SIG-M5 treated with dmso at 0.1 percent for 504 hours (cell line): ENCODE results near the gene FTHL17.

Experiments
- DNase-seq: peaks from one replicate; lab custom pipeline; 2025; ENCODE audit not compliant: unreplicated experiment; lab: John Stamatoyannopoulos, UW

FTHL17 gene

GRCh38 chrX:31071725-31072124, at the start of gene FTHL17:
TSS of gene FTHL17 (minus strand) at chrX:31072041. CDS start at chrX:31071953, 88 bp downstream.
- no peak for DNase-seq

GRCh38 chrX:31117266-31117665, 45.4 kb upstream of the FTHL17 start:
- DNase-seq, result no peak

GRCh38 chrX:31115398-31115797, 43.6 kb upstream of the FTHL17 start:
- DNase-seq, result no peak

- DNase-seq, result no peak
These were observed 43.0 kb upstream of the FTHL17 start for GRCh38 chrX:31114858-31115257.

GRCh38 chrX:31112226-31112999, 40.6 kb upstream of the FTHL17 start:
- DNase-seq, result no peak

- DNase-seq, result no peak
These were observed 38.8 kb upstream of the FTHL17 start for GRCh38 chrX:31110657-31111056.

GRCh38 chrX:31099536-31100090, 27.8 kb upstream of the FTHL17 start:
- no peak for DNase-seq

GRCh38 chrX:31098079-31098478, 26.2 kb upstream of the FTHL17 start:
- DNase-seq, result no peak

GRCh38 chrX:31093639-31093975, 21.8 kb upstream of the FTHL17 start:
- no peak for DNase-seq

- no peak for DNase-seq
These were observed 21.3 kb upstream of the FTHL17 start for GRCh38 chrX:31092970-31093638.

GRCh38 chrX:31092476-31092875, 20.6 kb upstream of the FTHL17 start:
- DNase-seq, result no peak

- no peak for DNase-seq
These were observed 20.0 kb upstream of the FTHL17 start for GRCh38 chrX:31091819-31092218.

- no peak for DNase-seq
These were observed 2.7 kb upstream of the FTHL17 start for GRCh38 chrX:31074522-31074921.

GRCh38 chrX:31071262-31071661, 579 bp downstream of the FTHL17 start:
- no peak for DNase-seq

- no peak for DNase-seq
These were observed 1.8 kb downstream of the FTHL17 start for GRCh38 chrX:31070057-31070468.

GRCh38 chrX:31063114-31063513, 8.7 kb downstream of the FTHL17 start:
- DNase-seq, result no peak

GRCh38 chrX:31061091-31061490, 10.8 kb downstream of the FTHL17 start:
- no peak for DNase-seq

- DNase-seq, result no peak
These were observed 11.8 kb downstream of the FTHL17 start for GRCh38 chrX:31060016-31060415.

- DNase-seq, result no peak
These were observed 13.6 kb downstream of the FTHL17 start for GRCh38 chrX:31058284-31058683.

GRCh38 chrX:31057691-31058090, 14.2 kb downstream of the FTHL17 start:
- no peak for DNase-seq

- no peak for DNase-seq
These were observed 14.6 kb downstream of the FTHL17 start for GRCh38 chrX:31057291-31057690.

GRCh38 chrX:31053621-31054020, 18.2 kb downstream of the FTHL17 start:
- no peak for DNase-seq
